Breast epithelium (tissue), 4 donors: ENCODE data around the gene RHOBTB1. TPM values are rescaled to one million over a fixed set of nuclear protein-coding genes. Genes with fewer than 3 reads are reported as not detected.

Experiments used
- DNase-seq, 2 donors: peaks; one replicate each; pipeline ENCODE4 v3.0.0-alpha.2; 2019; ENCODE audit warnings: low spot score in 2 of 2
- H3K27ac ChIP-seq, 2 donors: fragments of 200-600 bp; sonication (generic) in 1 of 2; one replicate each; pipeline ENCODE4 v1.5.1; 2016 to 2019; ENCODE audit warnings: mild to moderate bottlenecking in 1 of 2
- H3K27me3 ChIP-seq, 2 donors: fragments of 200-600 bp; sonication (generic) in 1 of 2; one replicate each; pipeline versions ENCODE4 v1.5.1 to v1.6.0; 2017 to 2019; ENCODE audit warnings: control low read depth in 1 of 2, mild to moderate bottlenecking in 1 of 2
- H3K36me3 ChIP-seq: fragments of 200-600 bp; one replicate; pipeline ENCODE4 v1.5.1; 2019
- H3K4me1 ChIP-seq, 2 donors: fragments of 200-600 bp; sonication (generic); one replicate each; pipeline ENCODE4 v1.5.1; 2016 to 2019; ENCODE audit warnings: control low read depth in 1 of 2
- H3K4me3 ChIP-seq, 3 donors: fragments of 200-600 bp; sonication (generic); 1 replicate in 2 of 3; 2 replicates in 1 of 3; pipeline ENCODE4 v1.5.1; 2016 to 2019; ENCODE audit warnings: mild to moderate bottlenecking in 3 of 3, moderate library complexity in 2 of 3
- H3K9me3 ChIP-seq, 2 donors: fragments of 200-600 bp; sonication (generic) in 1 of 2; one replicate each; pipeline ENCODE4 v1.5.1; 2016 to 2019; ENCODE audit warnings: control low read depth in 1 of 2
- POLR2A ChIP-seq: fragments of 450-650 bp; IDR thresholded peaks from one replicate; pipeline ENCODE4 v1.6.1; 2016; ENCODE audit warnings: antibody characterized with exemption, mild to moderate bottlenecking, moderate library complexity
- POLR2AphosphoS5 ChIP-seq, 3 donors: sonication (generic); formaldehyde crosslinking; IDR thresholded peaks; one replicate each; pipeline ENCODE4 v1.6.1; 2017; ENCODE audit warnings: antibody characterized with exemption in 3 of 3
- intact Hi-C: fragments of 100-400 bp; cut with DNase I; formaldehyde crosslinking; loops from one replicate; pipeline ENCODE4 v1.15.1; 2023; ENCODE audit warnings: low total_unique reads
- total RNA-seq, 3 donors: library from RNA; depleted of rRNA; stranded (reverse); fragments of >200 nt; gene quantifications; one replicate each; pipeline ENCODE4 v1.1.0, GENCODE V29; 2016
- TF ChIP-seq, protein P1 (sequence below), 3 donors: fragments of 450-650 bp; IDR thresholded peaks; one replicate each; pipeline ENCODE4 v1.5.1; 2016 to 2017; ENCODE audit warnings: antibody characterized with exemption in 3 of 3, mild to moderate bottlenecking in 3 of 3, moderate library complexity in 3 of 3

RHOBTB1 gene
- total RNA-seq, 3 donors from 2014 or later = 11.4 to 14.6 (median 13.4) TPM

- no peak overlapping the region for H3K27ac ChIP-seq
- H3K27me3 ChIP-seq = no peaks in the 10 kb centered on the region
- no peak for DNase-seq
- no peaks in the 10 kb centered on the region for H3K36me3 ChIP-seq
- H3K9me3 ChIP-seq = no peaks in the 10 kb centered on the region
- no peaks in the 10 kb centered on the region for H3K4me1 ChIP-seq
- H3K4me3 ChIP-seq = no peak overlapping the region
- intact Hi-C loops = no loop called here
- TF ChIP-seq POLR2A (no peak), POLR2AphosphoS5 (IDR thresholded peaks at IDR 0.05) (no peak)
- TF ChIP-seq, protein P1, sequence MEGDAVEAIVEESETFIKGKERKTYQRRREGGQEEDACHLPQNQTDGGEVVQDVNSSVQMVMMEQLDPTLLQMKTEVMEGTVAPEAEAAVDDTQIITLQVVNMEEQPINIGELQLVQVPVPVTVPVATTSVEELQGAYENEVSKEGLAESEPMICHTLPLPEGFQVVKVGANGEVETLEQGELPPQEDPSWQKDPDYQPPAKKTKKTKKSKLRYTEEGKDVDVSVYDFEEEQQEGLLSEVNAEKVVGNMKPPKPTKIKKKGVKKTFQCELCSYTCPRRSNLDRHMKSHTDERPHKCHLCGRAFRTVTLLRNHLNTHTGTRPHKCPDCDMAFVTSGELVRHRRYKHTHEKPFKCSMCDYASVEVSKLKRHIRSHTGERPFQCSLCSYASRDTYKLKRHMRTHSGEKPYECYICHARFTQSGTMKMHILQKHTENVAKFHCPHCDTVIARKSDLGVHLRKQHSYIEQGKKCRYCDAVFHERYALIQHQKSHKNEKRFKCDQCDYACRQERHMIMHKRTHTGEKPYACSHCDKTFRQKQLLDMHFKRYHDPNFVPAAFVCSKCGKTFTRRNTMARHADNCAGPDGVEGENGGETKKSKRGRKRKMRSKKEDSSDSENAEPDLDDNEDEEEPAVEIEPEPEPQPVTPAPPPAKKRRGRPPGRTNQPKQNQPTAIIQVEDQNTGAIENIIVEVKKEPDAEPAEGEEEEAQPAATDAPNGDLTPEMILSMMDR (IDR thresholded peaks at IDR 0.05) = no peak
These were observed 10.1 kb upstream of the RHOBTB1 start for GRCh38 chr10:60954035-60954434.

- intact Hi-C loops = no loop called here
These were observed 9.4 kb upstream of the RHOBTB1 start for GRCh38 chr10:60953420-60953819.

GRCh38 chr10:60952846-60953220, 8.8 kb upstream of the RHOBTB1 start:
- H3K4me1 ChIP-seq = no peaks in the 10 kb centered on the region
- H3K4me3 ChIP-seq = no peak overlapping the region
- no peaks in the 10 kb centered on the region for H3K27me3 ChIP-seq
- TF ChIP-seq, protein P1 (IDR thresholded peaks at IDR 0.05) = no peak
- TF ChIP-seq POLR2AphosphoS5 (IDR thresholded peaks at IDR 0.05) = no peak
- no peak for TF ChIP-seq POLR2A
- no peaks in the 10 kb centered on the region for H3K9me3 ChIP-seq
- no peak overlapping the region for H3K27ac ChIP-seq
- H3K36me3 ChIP-seq = no peaks in the 10 kb centered on the region
- DNase-seq = no peak
- intact Hi-C loops = no loop called here

More at GRCh38 chr10:60953420-60953819, 9.4 kb upstream of the RHOBTB1 start:
- Histone ChIP-seq H3K27ac (no peak overlapping the region), H3K4me3 (no peak overlapping the region), H3K36me3 (no peaks in the 10 kb centered on the region), H3K9me3 (no peaks in the 10 kb centered on the region), H3K4me1 (no peaks in the 10 kb centered on the region), H3K27me3 (no peaks in the 10 kb centered on the region)
- TF ChIP-seq POLR2A = no peak
- TF ChIP-seq, protein P1 (IDR thresholded peaks at IDR 0.05) = no peak
- no peak for TF ChIP-seq POLR2AphosphoS5 (IDR thresholded peaks at IDR 0.05)
- no peak for DNase-seq

GRCh38 chr10:60952067-60952845, 8.3 kb upstream of the RHOBTB1 start:
- Histone ChIP-seq H3K27ac (no peak overlapping the region), H3K4me3 (no peak overlapping the region), H3K27me3 (no peaks in the 10 kb centered on the region), H3K9me3 (no peaks in the 10 kb centered on the region), H3K36me3 (no peaks in the 10 kb centered on the region), H3K4me1 (no peaks in the 10 kb centered on the region)
- no peak for DNase-seq
- intact Hi-C loops = no loop called here
- TF ChIP-seq POLR2A (no peak), POLR2AphosphoS5 (IDR thresholded peaks at IDR 0.05) (no peak)
- TF ChIP-seq, protein P1 (IDR thresholded peaks at IDR 0.05) = no peak

DNA sequence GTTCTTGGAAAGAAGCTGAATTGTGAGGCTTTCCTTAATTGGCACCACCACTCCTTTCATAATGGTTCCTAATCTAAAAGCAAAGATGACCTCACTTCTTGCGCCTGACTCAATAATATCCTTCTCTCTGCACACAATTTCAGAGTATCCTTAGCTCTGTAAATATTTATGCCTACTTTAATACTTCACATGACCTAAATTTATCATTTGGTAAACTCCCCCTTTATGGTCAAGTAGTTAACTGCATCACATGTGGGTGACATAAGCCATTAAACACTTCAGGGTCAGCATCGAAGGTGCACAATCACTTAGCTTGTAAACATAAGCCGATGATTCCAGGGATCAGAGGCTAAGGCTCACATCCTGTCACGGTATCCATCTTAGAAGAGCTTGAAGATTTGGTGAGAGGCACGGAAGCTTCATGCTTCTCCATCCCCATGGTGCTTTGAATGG, 7.3 kb upstream of the RHOBTB1 start:
- no peak overlapping the region for H3K27ac ChIP-seq
- TF ChIP-seq, protein P1 (IDR thresholded peaks at IDR 0.05) = no peak
- TF ChIP-seq POLR2AphosphoS5 (IDR thresholded peaks at IDR 0.05) (no peak), POLR2A (no peak)
- H3K9me3 ChIP-seq = no peaks in the 10 kb centered on the region
- no peaks in the 10 kb centered on the region for H3K36me3 ChIP-seq
- intact Hi-C loops = no loop called here
- no peaks in the 10 kb centered on the region for H3K4me1 ChIP-seq
- H3K4me3 ChIP-seq = no peak overlapping the region
- no peak for DNase-seq
- H3K27me3 ChIP-seq = no peaks in the 10 kb centered on the region
